Activated gamma-delta T cell treated with anti-CD3 and anti-CD28 coated beads, Interleukin-2, amount 50 U/mL, for 16 hours (primary cell): Measurements from ENCODE around the gene BEX1.
"Not testable (repeated sequence)": the region's sequence is repeated elsewhere in the genome, so short reads cannot be mapped to it uniquely, and the experiment has no call there.

Experiments used
- DNase-seq: peaks from one replicate; pipeline ENCODE4 v3.0.0-alpha.2; 2020; ENCODE audit warnings: low read depth

BEX1 gene

DNA sequence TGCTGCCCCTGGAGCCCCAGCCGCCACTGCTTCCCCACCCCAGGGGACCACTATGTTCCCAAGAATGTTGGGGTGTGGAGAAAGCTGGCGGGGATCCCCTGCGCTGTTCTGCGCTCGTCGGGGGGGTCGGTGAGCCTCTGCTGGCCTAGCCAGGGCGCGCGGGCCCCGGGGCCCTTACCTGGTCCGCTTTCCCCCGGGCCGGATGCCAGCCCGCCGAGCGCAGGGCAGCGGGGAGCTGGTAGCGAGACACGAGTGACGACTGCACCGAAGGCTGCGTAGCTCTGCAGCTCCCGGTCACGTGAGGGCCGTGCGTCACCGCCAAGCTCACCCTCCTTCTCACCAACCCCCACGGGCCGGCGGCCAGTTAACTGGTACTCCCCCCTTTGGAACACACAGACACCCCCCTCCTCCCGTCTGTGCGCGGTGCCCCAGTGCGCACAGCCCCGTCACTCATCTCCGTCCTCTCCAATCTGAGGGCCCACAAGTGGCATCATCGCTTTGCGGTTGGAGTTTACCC, at the start of gene BEX1:
TSS of gene BEX1 (minus strand) at position 254 of the 517 bp plus-strand sequence. CDS start 897 bp downstream, outside the sequence.
- no peak for DNase-seq

DNA sequence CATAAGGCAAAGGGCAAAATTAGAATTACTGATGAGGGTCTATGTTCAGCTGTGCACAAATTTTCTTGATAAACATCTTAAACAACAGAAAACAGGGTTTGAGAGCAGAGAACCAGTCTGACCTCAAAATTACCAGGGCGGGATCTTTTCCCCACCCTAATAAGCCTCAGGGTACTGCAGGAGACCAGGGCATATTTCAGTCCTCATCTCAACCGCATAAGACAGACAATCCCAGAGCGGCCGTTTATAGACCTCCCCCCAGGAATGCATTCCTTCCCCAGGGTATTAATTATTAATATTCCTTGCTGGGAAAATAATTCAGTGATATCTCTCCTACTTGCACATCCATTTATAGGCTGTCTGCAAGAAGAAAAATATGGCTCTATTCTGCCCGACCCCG, 45.5 kb upstream of the BEX1 start:
- not testable (repeated sequence) for DNase-seq

- DNase-seq: no peak
These were observed 43.9 kb upstream of the BEX1 start for GRCh38 chrX:103107836-103108235.

- not testable (repeated sequence) for DNase-seq
These were observed 43.3 kb upstream of the BEX1 start for GRCh38 chrX:103107227-103107737.

- DNase-seq: not testable (repeated sequence)
These were observed 40.4 kb upstream of the BEX1 start for GRCh38 chrX:103104370-103104769.

- DNase-seq: not testable (repeated sequence)
These were observed 39.9 kb upstream of the BEX1 start for GRCh38 chrX:103103866-103104265.

- DNase-seq: no peak
These were observed 37.5 kb upstream of the BEX1 start for GRCh38 chrX:103101299-103102042.

- DNase-seq: no peak
These were observed 36.5 kb upstream of the BEX1 start for GRCh38 chrX:103100484-103100883.

DNA sequence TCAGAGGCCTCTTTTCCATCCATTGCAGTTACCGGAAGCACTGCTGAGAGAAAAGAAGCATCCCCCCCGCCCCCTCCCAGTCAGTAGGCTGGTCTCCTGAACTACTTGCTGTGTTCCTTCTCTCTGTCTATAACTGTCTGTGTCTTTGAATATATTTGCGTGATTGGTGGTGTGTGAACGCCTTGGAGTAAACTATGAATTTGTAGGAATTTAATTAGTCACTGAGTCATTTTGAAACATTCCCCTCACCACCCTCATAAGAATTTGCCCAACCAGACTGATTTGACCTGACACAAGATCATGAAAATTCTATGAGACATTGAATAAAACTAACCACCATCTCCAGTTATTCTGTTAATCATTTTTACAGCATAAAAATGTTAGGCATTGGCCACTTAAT, 35.7 kb upstream of the BEX1 start:
- no peak for DNase-seq

DNA sequence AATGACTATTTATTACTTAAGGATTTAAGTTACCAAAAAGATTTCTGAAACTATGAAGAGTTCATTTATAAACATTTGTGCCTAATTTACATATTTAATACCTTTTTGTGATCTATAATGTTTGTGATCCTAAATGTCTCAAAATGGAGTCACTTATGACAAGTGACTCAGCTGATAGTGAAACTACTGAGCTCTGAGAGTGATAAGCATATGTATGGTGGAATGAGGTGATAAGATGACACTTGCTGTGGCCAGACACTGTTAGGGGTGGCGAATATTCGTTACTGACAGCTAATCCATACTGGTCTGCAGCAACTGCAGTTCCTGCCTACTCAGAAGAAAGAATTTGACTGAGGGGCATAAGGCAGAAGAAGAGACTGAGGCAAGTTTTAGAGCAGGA, 34.5 kb upstream of the BEX1 start:
- no peak for DNase-seq

GRCh38 chrX:103092942-103093341, 29.0 kb upstream of the BEX1 start, which contains the start of gene NXF3:
Gene NXF3, minus strand, starts transcription at chrX:103093143. Its CDS starts 120 bp downstream, at chrX:103093023.
- no peak for DNase-seq

- no peak for DNase-seq
These were observed 17.1 kb upstream of the BEX1 start for GRCh38 chrX:103081051-103081450.

DNA sequence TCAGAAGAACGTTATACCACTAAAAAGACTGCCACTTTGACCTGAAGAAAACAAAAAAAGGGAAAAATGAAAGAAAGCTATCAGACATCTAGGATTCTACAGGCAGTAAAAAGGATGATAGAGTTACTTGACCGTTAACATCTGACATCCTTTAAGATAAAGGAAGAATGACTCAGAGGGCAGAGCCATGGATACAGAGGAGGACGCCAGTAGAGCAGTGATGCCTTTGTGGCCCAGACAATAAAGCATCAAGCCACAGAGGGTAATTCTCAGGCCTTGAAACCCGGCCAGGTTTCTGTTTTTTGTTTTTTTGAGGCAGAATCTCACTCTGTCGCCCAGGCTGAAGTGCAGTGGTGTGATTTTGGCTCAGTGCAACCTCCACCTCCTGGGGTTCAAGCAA, 9.5 kb upstream of the BEX1 start:
- DNase-seq: no peak

DNA sequence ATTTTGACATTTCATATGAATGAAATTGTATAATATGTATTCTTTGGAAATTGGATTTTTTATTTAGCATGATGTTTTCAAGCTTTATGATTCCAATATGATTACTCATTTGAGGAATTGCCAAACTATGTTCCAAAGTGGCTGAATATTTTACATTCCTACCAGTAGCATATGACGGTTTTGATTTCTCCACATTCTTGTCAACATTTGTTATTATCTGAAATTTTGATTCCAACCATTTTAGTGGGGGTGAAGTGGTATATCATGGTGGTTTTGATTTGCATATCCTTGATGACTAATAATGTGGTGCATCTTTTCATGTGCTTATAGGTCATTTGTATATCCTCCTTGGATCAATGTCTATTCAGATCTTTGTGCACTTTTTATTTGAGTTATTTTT, 2.6 kb upstream of the BEX1 start:
- DNase-seq: no peak

- DNase-seq: no peak
These were observed 653 bp downstream of the BEX1 start for GRCh38 chrX:103063191-103063845.

DNA sequence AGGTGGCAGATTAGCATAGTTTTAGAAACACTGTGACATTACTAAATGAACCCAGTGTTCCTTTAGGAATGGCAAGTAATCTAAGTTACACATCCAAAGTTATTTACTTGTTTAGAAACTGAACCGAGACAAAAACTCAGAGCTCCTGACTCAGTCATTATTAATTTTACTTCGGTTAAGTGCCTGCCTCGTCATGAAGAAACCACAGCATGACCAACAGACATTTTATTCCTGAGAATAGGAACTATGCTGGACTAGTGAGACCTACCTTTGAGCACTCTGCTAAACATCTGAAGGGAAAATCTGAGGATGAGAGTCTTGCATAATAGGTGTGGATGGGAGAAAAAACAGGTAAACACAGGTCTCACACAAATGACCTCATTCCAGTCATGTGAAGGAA, 2.5 kb downstream of the BEX1 start:
- DNase-seq: no peak

GRCh38 chrX:103056902-103057301, 7.1 kb downstream of the BEX1 start:
- no peak for DNase-seq

GRCh38 chrX:103052625-103053024, 11.3 kb downstream of the BEX1 start:
- DNase-seq: no peak

GRCh38 chrX:103051260-103051789, 12.6 kb downstream of the BEX1 start:
- no peak for DNase-seq

DNA sequence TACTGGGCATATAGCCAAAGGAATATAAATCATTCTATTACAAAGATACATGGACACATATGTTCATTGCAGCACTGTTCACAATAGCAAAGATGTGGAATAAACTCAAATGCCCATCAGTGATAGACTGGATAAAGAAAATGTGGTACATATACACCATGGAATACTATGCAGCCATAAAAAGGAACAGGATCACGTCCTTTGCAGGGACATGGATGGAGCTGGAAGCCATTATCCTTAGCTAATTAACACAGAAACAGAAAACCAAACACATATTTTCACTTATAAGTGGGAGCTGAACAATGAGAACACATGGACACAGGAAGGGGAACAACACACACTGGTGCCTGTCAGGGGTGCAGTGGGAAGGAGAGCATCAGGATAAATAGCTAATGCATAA, 30.6 kb downstream of the BEX1 start:
- DNase-seq: not testable (repeated sequence)

DNA sequence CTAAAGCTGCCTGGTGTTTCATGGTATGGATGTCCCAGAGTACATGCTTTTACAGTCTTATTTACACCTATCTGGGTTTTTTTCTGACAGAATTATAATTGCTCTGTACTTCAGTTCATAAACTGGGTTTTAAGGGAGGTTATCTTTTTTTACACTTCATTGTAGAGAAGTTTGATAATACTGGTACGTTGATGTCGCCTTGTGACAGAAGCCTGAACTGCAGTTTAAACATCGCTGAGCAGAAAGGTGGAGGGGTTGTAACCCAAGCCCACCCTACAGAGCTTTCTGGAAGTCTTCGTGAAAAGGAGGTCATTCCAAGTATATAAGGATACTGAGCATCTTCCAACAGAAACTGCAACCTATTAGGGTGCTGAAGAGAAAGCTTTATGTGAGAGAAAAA, 46.4 kb downstream of the BEX1 start:
- DNase-seq: no peak

- no peak for DNase-seq
These were observed 51.0 kb downstream of the BEX1 start for GRCh38 chrX:103012945-103013344.
